GM19240 (cell line): ENCODE data around the gene TRAF6.

Experiments used
- DNase-seq: peaks from one replicate; pipeline ENCODE4 v3.0.0; 2011; ENCODE audit warnings: low spot score; ENCODE audit not compliant: insufficient read length

Gene TRAF6

GRCh38 chr11:36459046-36459445 is 51.0 kb downstream of the TRAF6 start:
- no peak for DNase-seq

- DNase-seq: no peak
Observed at GRCh38 chr11:36458129-36458915, 51.8 kb downstream of the TRAF6 start.

GRCh38 chr11:36456156-36456555 is 53.9 kb downstream of the TRAF6 start:
- no peak for DNase-seq

- no peak for DNase-seq
Observed at GRCh38 chr11:36455658-36456111, 54.4 kb downstream of the TRAF6 start.

- DNase-seq: no peak
Observed at GRCh38 chr11:36454941-36455631, 55.0 kb downstream of the TRAF6 start.

GRCh38 chr11:36454551-36454940 is 55.5 kb downstream of the TRAF6 start:
- no peak for DNase-seq

- no peak for DNase-seq
Observed at GRCh38 chr11:36453678-36454077, 56.4 kb downstream of the TRAF6 start.

GRCh38 chr11:36452961-36453360 is 57.1 kb downstream of the TRAF6 start:
- DNase-seq: no peak

- DNase-seq: no peak
Observed at GRCh38 chr11:36452236-36452940, 57.7 kb downstream of the TRAF6 start.

GRCh38 chr11:36451681-36452080 is 58.4 kb downstream of the TRAF6 start:
- DNase-seq: no peak

GRCh38 chr11:36451045-36451444 is 59.0 kb downstream of the TRAF6 start:
- no peak for DNase-seq

- DNase-seq: no peak
Observed at GRCh38 chr11:36450110-36450572, 59.9 kb downstream of the TRAF6 start.

- DNase-seq: no peak
Observed at GRCh38 chr11:36449561-36450096, 60.4 kb downstream of the TRAF6 start.

- DNase-seq: no peak
Observed at GRCh38 chr11:36447947-36448346, 62.1 kb downstream of the TRAF6 start.

- no peak for DNase-seq
Observed at GRCh38 chr11:36447514-36447913, 62.6 kb downstream of the TRAF6 start.

GRCh38 chr11:36446135-36446534 is 63.9 kb downstream of the TRAF6 start:
- DNase-seq: no peak

GRCh38 chr11:36443661-36444060 is 66.4 kb downstream of the TRAF6 start:
- DNase-seq: no peak

- no peak for DNase-seq
Observed at GRCh38 chr11:36441610-36442208, 68.4 kb downstream of the TRAF6 start.

- no peak for DNase-seq
Observed at GRCh38 chr11:36438126-36438525, 71.9 kb downstream of the TRAF6 start.

- DNase-seq: no peak
Observed at GRCh38 chr11:36437413-36437812, 72.7 kb downstream of the TRAF6 start.
